WTC11 (cell line): Measurements from ENCODE around the gene LARP4B. TPM values are rescaled to one million over a fixed set of nuclear protein-coding genes. Genes with fewer than 3 reads are reported as not detected.

Experiments used
- ATAC-seq: fragments of 200-7000 bp; cut with Tn5 transposase; 2 replicates; pipeline ENCODE4 v1.10.0; 2021; ENCODE audit warnings: mild to moderate bottlenecking, moderate library complexity
- CTCF ChIA-PET: fragments of 300-600 bp; sonication (Branson Sonifier 250); formaldehyde crosslinking; loops from one replicate; lab custom pipeline; 2021; ENCODE audit warnings: antibody characterized with exemption; lab: Charles Lee
- POLR2A ChIA-PET: fragments of 350-600 bp; sonication (Branson Sonifier 250); formaldehyde crosslinking; loops from one replicate; lab custom pipeline; 2021; ENCODE audit warnings: antibody characterized with exemption; lab: Charles Lee
- DNase-seq: peaks from one replicate; pipeline ENCODE4 v3.0.0; 2021; ENCODE audit warnings: low spot score
- H3K27ac Mint-ChIP-seq: 2 replicates; pipeline ENCODE4 v1.8.0; 2021; ENCODE audit warnings: mixed read lengths
- H3K27me3 Mint-ChIP-seq: 2 replicates; pipeline ENCODE4 v1.8.0; 2021; ENCODE audit warnings: low read depth, mild to moderate bottlenecking, moderate library complexity, mixed read lengths
- H3K36me3 Mint-ChIP-seq: 2 replicates; pipeline ENCODE4 v1.8.0; 2021; ENCODE audit warnings: mixed read lengths
- H3K4me1 Mint-ChIP-seq: 2 replicates; pipeline ENCODE4 v1.8.0; 2022; ENCODE audit warnings: mixed read lengths
- H3K4me3 Mint-ChIP-seq: 2 replicates; pipeline ENCODE4 v1.8.0; 2021; ENCODE audit warnings: mild to moderate bottlenecking, moderate library complexity, mixed read lengths
- H3K9me3 Mint-ChIP-seq: 2 replicates; pipeline ENCODE4 v1.8.0; 2021; ENCODE audit warnings: mixed read lengths
- ATF1 ChIP-seq: sonication (generic); formaldehyde crosslinking; IDR thresholded peaks from 2 replicates; pipeline ENCODE4 v1.8.1; 2023; ENCODE audit warnings: mild to moderate bottlenecking, moderate library complexity, missing genetic modification reagents
- CBFB ChIP-seq: sonication (generic); formaldehyde crosslinking; IDR thresholded peaks from 2 replicates; pipeline ENCODE4 v1.8.1; 2022; ENCODE audit warnings: mild to moderate bottlenecking, low read depth, missing genetic modification reagents
- CREM ChIP-seq: sonication (generic); formaldehyde crosslinking; IDR thresholded peaks from 2 replicates; pipeline ENCODE4 v1.8.1; 2022; ENCODE audit warnings: mild to moderate bottlenecking, missing genetic modification reagents, moderate library complexity
- ETV6 ChIP-seq: sonication (generic); formaldehyde crosslinking; IDR thresholded peaks from 2 replicates; pipeline ENCODE4 v1.8.1; 2022; ENCODE audit warnings: mild to moderate bottlenecking, missing genetic modification reagents
- FOXP1 ChIP-seq: sonication (generic); formaldehyde crosslinking; IDR thresholded peaks from 2 replicates; pipeline ENCODE4 v1.8.0; 2022; ENCODE audit warnings: missing genetic modification reagents, mild to moderate bottlenecking, moderate library complexity, borderline replicate concordance
- GTF2I ChIP-seq: fragments of 250-450 bp; sonication (Bioruptor Pico); conservative IDR thresholded peaks from 2 replicates; pipeline ENCODE4 v1.4.0; 2021; ENCODE audit warnings: mild to moderate bottlenecking
- IRF2 ChIP-seq: sonication (generic); formaldehyde crosslinking; IDR thresholded peaks from 2 replicates; pipeline ENCODE4 v1.8.0; 2022; ENCODE audit warnings: low read depth, missing genetic modification reagents, borderline replicate concordance
- NR2C2 ChIP-seq: sonication (generic); formaldehyde crosslinking; IDR thresholded peaks from 2 replicates; pipeline ENCODE4 v1.8.0; 2022; ENCODE audit warnings: mild to moderate bottlenecking, missing genetic modification reagents
- NR3C1 ChIP-seq: sonication (generic); formaldehyde crosslinking; conservative IDR thresholded peaks from 2 replicates; pipeline ENCODE4 v1.8.1; 2023; ENCODE audit warnings: low read depth, mild to moderate bottlenecking, missing genetic modification reagents
- SP1 ChIP-seq: sonication (generic); formaldehyde crosslinking; conservative IDR thresholded peaks from 2 replicates; pipeline ENCODE4 v1.8.1; 2022; ENCODE audit warnings: missing genetic modification reagents
- ZNF317 ChIP-seq: sonication (generic); formaldehyde crosslinking; IDR thresholded peaks from 2 replicates; pipeline ENCODE4 v1.8.1; 2023; ENCODE audit warnings: low read depth, mild to moderate bottlenecking, moderate library complexity, missing genetic modification reagents, borderline replicate concordance
- ZNF396 ChIP-seq: fragments of 250-450 bp; sonication (Bioruptor Pico); IDR thresholded peaks from 2 replicates; pipeline ENCODE4 v1.8.0; 2021; ENCODE audit warnings: mild to moderate bottlenecking, moderate library complexity, borderline replicate concordance
- total RNA-seq: library from RNA; stranded (reverse); gene quantifications from 3 replicates; pipeline ENCODE4 v1.2.3, GENCODE V29; 2021
- TF ChIP-seq, protein P1 (sequence below): sonication (generic); formaldehyde crosslinking; IDR thresholded peaks from 2 replicates; pipeline ENCODE4 v1.8.1; 2023; ENCODE audit warnings: mild to moderate bottlenecking, missing genetic modification reagents, borderline replicate concordance
- TF ChIP-seq, protein P2 (sequence below): sonication (generic); formaldehyde crosslinking; IDR thresholded peaks from 2 replicates; pipeline ENCODE4 v1.8.0; 2022; ENCODE audit warnings: mild to moderate bottlenecking, missing genetic modification reagents
- TF ChIP-seq, protein P3 (sequence below): fragments of 250-450 bp; sonication (Bioruptor Pico); IDR thresholded peaks from 2 replicates; pipeline ENCODE4 v1.8.0; 2021; ENCODE audit warnings: mild to moderate bottlenecking
- TF ChIP-seq, protein P4 (sequence below): sonication (generic); formaldehyde crosslinking; IDR thresholded peaks from 2 replicates; pipeline ENCODE4 v1.8.0; 2022; ENCODE audit warnings: mild to moderate bottlenecking, missing genetic modification reagents
- TF ChIP-seq, protein P5 (sequence below): fragments of 250-450 bp; sonication (Bioruptor Pico); IDR thresholded peaks from 2 replicates; pipeline ENCODE4 v1.9.0; 2021; ENCODE audit warnings: moderate library complexity, mild to moderate bottlenecking, inconsistent platforms, borderline replicate concordance
- TF ChIP-seq, protein P6 (sequence below): sonication (generic); formaldehyde crosslinking; IDR thresholded peaks from 2 replicates; pipeline ENCODE4 v1.8.1; 2023; ENCODE audit warnings: mild to moderate bottlenecking, moderate library complexity, missing genetic modification reagents
- TF ChIP-seq, protein P7 (sequence below): sonication (generic); formaldehyde crosslinking; IDR thresholded peaks from 2 replicates; pipeline ENCODE4 v1.8.1; 2022; ENCODE audit warnings: low read depth, missing genetic modification reagents, borderline replicate concordance

LARP4B gene
- total RNA-seq, 1 experiment from 2014 or later: 87.1 TPM

DNA sequence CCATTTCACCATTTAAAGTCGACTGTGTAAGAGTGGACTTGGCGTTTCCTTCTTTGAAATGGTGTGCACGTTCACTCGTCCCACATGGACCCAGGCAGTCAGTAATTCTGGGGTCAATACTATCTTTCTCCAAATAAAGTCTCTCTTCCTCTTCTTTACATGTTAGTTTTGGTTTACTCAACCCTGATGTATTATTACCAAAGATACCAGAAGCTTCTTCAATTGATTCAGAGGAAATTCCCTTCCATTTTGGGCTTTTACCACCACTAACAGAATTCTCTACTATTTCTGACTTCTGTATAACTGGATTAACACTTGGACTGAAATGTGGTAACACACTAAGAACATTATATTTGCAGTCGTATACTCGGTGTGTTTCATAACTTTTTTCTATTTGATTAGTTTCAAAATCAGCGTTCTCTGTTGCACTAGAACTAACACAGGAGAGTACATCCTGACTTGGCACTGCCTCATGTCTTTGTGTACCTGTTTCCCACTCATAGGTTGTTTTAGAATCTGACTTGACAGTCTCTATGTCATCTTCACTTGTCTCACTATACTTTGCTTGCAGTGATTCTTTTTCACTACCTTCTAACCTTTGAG is 60.8 kb downstream of the LARP4B start:
- CTCF ChIA-PET: no interaction called here
- Mint-ChIP-seq H3K9me3 (no peaks in the 10 kb centered on the region), H3K4me1 (peaks cover under 1% of the 10 kb centered on the region), H3K36me3 (peaks cover 36% of the 10 kb centered on the region), H3K27ac (no peak overlapping the region), H3K27me3 (no peaks in the 10 kb centered on the region), H3K4me3 (no peak overlapping the region)
- no peak for ATAC-seq
- TF ChIP-seq GTF2I (CRISPR knock-in tag): no peak
- no peak for TF ChIP-seq CREM
- no peak for TF ChIP-seq ATF1 (CRISPR knock-in tag)
- no peak for TF ChIP-seq ZNF396 (CRISPR knock-in tag)
- no peak for TF ChIP-seq NR2C2 (CRISPR knock-in tag)
- TF ChIP-seq CBFB: no peak
- TF ChIP-seq ZNF317: no peak
- TF ChIP-seq, protein P1, sequence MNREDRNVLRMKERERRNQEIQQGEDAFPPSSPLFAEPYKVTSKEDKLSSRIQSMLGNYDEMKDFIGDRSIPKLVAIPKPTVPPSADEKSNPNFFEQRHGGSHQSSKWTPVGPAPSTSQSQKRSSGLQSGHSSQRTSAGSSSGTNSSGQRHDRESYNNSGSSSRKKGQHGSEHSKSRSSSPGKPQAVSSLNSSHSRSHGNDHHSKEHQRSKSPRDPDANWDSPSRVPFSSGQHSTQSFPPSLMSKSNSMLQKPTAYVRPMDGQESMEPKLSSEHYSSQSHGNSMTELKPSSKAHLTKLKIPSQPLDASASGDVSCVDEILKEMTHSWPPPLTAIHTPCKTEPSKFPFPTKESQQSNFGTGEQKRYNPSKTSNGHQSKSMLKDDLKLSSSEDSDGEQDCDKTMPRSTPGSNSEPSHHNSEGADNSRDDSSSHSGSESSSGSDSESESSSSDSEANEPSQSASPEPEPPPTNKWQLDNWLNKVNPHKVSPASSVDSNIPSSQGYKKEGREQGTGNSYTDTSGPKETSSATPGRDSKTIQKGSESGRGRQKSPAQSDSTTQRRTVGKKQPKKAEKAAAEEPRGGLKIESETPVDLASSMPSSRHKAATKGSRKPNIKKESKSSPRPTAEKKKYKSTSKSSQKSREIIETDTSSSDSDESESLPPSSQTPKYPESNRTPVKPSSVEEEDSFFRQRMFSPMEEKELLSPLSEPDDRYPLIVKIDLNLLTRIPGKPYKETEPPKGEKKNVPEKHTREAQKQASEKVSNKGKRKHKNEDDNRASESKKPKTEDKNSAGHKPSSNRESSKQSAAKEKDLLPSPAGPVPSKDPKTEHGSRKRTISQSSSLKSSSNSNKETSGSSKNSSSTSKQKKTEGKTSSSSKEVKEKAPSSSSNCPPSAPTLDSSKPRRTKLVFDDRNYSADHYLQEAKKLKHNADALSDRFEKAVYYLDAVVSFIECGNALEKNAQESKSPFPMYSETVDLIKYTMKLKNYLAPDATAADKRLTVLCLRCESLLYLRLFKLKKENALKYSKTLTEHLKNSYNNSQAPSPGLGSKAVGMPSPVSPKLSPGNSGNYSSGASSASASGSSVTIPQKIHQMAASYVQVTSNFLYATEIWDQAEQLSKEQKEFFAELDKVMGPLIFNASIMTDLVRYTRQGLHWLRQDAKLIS (CRISPR knock-in tag): no peak
- TF ChIP-seq, protein P2, sequence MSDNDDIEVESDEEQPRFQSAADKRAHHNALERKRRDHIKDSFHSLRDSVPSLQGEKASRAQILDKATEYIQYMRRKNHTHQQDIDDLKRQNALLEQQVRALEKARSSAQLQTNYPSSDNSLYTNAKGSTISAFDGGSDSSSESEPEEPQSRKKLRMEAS (CRISPR knock-in tag): no peak
- TF ChIP-seq, protein P3, sequence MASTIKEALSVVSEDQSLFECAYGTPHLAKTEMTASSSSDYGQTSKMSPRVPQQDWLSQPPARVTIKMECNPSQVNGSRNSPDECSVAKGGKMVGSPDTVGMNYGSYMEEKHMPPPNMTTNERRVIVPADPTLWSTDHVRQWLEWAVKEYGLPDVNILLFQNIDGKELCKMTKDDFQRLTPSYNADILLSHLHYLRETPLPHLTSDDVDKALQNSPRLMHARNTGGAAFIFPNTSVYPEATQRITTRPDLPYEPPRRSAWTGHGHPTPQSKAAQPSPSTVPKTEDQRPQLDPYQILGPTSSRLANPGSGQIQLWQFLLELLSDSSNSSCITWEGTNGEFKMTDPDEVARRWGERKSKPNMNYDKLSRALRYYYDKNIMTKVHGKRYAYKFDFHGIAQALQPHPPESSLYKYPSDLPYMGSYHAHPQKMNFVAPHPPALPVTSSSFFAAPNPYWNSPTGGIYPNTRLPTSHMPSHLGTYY: no peak
- no peak for TF ChIP-seq IRF2 (CRISPR knock-in tag)
- TF ChIP-seq NR3C1 (CRISPR knock-in tag): no peak
- TF ChIP-seq SP1 (CRISPR knock-in tag): no peak
- TF ChIP-seq, protein P4, sequence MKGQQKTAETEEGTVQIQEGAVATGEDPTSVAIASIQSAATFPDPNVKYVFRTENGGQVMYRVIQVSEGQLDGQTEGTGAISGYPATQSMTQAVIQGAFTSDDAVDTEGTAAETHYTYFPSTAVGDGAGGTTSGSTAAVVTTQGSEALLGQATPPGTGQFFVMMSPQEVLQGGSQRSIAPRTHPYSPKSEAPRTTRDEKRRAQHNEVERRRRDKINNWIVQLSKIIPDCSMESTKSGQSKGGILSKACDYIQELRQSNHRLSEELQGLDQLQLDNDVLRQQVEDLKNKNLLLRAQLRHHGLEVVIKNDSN (CRISPR knock-in tag): no peak
- TF ChIP-seq, protein P5, sequence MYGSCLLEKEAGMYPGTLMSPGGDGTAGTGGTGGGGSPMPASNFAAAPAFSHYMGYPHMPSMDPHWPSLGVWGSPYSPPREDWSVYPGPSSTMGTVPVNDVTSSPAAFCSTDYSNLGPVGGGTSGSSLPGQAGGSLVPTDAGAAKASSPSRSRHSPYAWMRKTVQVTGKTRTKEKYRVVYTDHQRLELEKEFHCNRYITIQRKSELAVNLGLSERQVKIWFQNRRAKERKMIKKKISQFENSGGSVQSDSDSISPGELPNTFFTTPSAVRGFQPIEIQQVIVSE: no peak
- TF ChIP-seq, protein P6, sequence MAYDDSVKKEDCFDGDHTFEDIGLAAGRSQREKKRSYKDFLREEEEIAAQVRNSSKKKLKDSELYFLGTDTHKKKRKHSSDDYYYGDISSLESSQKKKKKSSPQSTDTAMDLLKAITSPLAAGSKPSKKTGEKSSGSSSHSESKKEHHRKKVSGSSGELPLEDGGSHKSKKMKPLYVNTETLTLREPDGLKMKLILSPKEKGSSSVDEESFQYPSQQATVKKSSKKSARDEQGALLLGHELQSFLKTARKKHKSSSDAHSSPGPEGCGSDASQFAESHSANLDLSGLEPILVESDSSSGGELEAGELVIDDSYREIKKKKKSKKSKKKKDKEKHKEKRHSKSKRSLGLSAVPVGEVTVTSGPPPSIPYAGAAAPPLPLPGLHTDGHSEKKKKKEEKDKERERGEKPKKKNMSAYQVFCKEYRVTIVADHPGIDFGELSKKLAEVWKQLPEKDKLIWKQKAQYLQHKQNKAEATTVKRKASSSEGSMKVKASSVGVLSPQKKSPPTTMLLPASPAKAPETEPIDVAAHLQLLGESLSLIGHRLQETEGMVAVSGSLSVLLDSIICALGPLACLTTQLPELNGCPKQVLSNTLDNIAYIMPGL: no peak
- no peak for TF ChIP-seq FOXP1 (CRISPR knock-in tag)
- TF ChIP-seq ETV6 (CRISPR knock-in tag): no peak
- no peak for DNase-seq
- POLR2A ChIA-PET: no interaction called here

DNA sequence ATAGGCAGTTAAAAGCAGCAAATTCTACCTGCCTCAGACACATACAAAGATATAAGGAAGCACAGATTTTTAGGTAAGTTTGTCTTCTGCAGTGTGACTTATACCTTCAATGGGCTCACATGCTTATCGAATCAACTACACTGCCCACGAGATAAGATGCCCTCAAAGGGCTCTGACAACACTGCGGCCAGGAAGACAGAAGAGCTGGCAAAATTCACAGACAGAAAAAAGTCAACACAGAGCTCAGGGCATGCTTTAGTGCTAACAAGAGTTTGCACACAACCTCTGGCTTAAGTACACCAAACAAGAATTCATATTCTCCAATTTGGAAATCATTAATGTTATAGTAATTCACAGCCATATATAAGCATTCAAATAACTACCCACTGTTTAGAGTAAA is 62.3 kb downstream of the LARP4B start:
- TF ChIP-seq, protein P7, sequence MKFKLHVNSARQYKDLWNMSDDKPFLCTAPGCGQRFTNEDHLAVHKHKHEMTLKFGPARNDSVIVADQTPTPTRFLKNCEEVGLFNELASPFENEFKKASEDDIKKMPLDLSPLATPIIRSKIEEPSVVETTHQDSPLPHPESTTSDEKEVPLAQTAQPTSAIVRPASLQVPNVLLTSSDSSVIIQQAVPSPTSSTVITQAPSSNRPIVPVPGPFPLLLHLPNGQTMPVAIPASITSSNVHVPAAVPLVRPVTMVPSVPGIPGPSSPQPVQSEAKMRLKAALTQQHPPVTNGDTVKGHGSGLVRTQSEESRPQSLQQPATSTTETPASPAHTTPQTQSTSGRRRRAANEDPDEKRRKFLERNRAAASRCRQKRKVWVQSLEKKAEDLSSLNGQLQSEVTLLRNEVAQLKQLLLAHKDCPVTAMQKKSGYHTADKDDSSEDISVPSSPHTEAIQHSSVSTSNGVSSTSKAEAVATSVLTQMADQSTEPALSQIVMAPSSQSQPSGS (CRISPR knock-in tag): no peak
- Mint-ChIP-seq H3K27ac (no peak overlapping the region), H3K4me3 (no peak overlapping the region), H3K9me3 (no peaks in the 10 kb centered on the region), H3K27me3 (no peaks in the 10 kb centered on the region), H3K36me3 (peaks cover 36% of the 10 kb centered on the region), H3K4me1 (peaks cover 8% of the 10 kb centered on the region)
- ChIA-PET POLR2A (no interaction called here), CTCF (no interaction called here)
- DNase-seq: no peak
- no peak for ATAC-seq
